Thyroid gland (tissue), 4 donors: ENCODE measurements around the gene CBLC.

Experiments
- CTCF ChIP-seq, 6 experiments: fragments of 200-600 bp in 3 of 6; fragments of 450-650 bp in 3 of 6; sonication (generic) in 3 of 6; IDR thresholded peaks; one replicate each; pipeline ENCODE4 v1.5.1; 2016 to 2019; ENCODE audit warnings: antibody characterized with exemption in 6 of 6, mild to moderate bottlenecking in 2 of 6, inconsistent platforms in 1 of 6, moderate library complexity in 1 of 6
- POLR2A ChIP-seq, 2 donors: fragments of 450-650 bp; IDR thresholded peaks; one replicate each; pipeline ENCODE4 v1.6.1; 2017; ENCODE audit warnings: antibody characterized with exemption in 2 of 2, mild to moderate bottlenecking in 2 of 2, moderate library complexity in 1 of 2

DNA sequence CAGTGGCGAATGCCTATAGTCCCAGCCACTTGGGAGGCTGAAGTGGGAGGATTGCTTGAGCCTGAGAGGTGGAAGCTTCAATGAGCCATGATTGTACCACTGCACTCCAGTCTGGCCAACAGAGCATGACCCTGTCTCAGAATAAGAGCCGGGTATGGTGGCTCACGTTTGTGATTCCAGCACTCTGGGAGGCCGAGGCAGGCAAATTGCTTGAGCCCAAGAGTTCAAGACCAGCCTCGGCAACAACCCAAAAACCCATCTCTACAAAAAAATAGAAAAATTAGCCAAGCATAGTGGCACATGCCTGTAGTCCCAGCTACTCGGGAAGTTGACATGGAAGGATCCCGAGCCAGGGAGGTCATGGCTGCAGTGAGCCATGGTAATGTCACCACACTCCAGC, 63.1 kb downstream of the CBLC start:
- TF ChIP-seq CTCF (IDR thresholded peaks at IDR 0.05) = no peak
- TF ChIP-seq POLR2A (IDR thresholded peaks at IDR 0.05) = no peak
